Measurements from ENCODE around the gene IRX3.

The IRX3 gene

GRCh38 chr16:54313789-54314188 is 27.2 kb upstream of the IRX3 start:
- Histone ChIP-seq H3K4me3 (ENCODE audit: low read length) (no peak overlapping the region), H3K9me3 (ENCODE audit: low read length) (peaks cover 8% of the 10 kb centered on the region), H3K27me3 (ENCODE audit: insufficient read depth, low read length) (no peaks in the 10 kb centered on the region), H3K36me3 (ENCODE audit: insufficient read depth, low read length) (no peaks in the 10 kb centered on the region), H3K4me1 (ENCODE audit: insufficient read depth, low read length) (no peaks in the 10 kb centered on the region), H2AFZ (ENCODE audit: low read depth, low read length) (no peak overlapping the region)

DNA sequence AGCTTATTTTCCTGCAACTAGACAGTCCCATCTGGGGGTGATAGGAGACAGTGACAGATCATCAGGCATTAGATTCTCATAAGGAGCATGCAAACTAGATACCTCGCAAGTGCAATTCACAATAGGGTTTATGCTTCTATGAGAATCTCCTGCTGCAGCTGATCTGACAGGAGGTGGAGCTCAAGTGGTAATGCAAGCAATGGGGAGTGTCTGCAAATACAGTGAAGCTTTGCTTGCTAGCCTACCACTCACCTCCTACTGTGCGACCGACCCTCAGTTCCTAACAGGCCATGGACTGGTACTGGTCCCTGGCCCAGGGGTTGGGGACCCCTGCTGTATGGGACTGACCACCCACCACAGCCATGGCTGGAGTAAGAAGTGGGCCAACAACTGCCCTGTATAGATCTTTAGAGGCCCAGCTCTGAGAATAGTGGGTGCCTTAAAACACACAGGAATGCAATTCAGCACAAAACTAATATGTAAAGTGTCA is 26.0 kb upstream of the IRX3 start:
- H3K4me3 ChIP-seq (ENCODE audit: low read length) = no peak overlapping the region
- peaks cover 8% of the 10 kb centered on the region for H3K9me3 ChIP-seq (ENCODE audit: low read length)
- no peaks in the 10 kb centered on the region for H3K4me1 ChIP-seq (ENCODE audit: insufficient read depth, low read length)
- H2AFZ ChIP-seq (ENCODE audit: low read depth, low read length) = no peak overlapping the region
- no peaks in the 10 kb centered on the region for H3K27me3 ChIP-seq (ENCODE audit: insufficient read depth, low read length)
- H3K36me3 ChIP-seq (ENCODE audit: insufficient read depth, low read length) = no peaks in the 10 kb centered on the region

- no peak overlapping the region for H2AFZ ChIP-seq (ENCODE audit: low read depth, low read length)
- peaks cover 5% of the 10 kb centered on the region for H3K4me1 ChIP-seq (ENCODE audit: insufficient read depth, low read length)
- no peak overlapping the region for H3K4me3 ChIP-seq (ENCODE audit: low read length)
- H3K27me3 ChIP-seq (ENCODE audit: insufficient read depth, low read length) = no peaks in the 10 kb centered on the region
- no peaks in the 10 kb centered on the region for H3K36me3 ChIP-seq (ENCODE audit: insufficient read depth, low read length)
- H3K9me3 ChIP-seq (ENCODE audit: low read length) = peaks cover 6% of the 10 kb centered on the region
Observed at GRCh38 chr16:54309341-54309740, 22.8 kb upstream of the IRX3 start.

DNA sequence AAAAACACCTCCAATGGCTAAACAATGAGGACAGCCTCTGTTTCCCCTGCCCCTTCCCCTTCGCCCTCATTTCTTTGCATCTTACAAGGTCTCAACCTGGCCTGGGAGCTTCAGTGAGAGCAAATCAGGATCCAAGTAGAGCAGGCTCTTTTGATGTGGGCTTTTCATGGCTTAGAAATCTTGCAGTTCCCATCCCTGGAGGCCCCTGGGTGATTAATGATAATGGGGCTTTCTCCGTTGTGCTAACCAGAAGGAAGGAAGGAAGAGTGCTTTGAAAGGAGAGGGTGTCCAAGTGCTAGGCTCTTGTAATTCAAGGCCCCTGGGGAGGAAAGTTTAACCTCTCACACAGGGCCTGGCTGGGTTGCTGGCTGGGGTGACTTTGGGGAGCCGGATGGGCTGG is 18.5 kb upstream of the IRX3 start:
- Histone ChIP-seq H3K9me3 (ENCODE audit: low read length) (peaks cover 4% of the 10 kb centered on the region), H3K36me3 (ENCODE audit: insufficient read depth, low read length) (no peaks in the 10 kb centered on the region), H3K4me3 (ENCODE audit: low read length) (no peak overlapping the region), H3K4me1 (ENCODE audit: insufficient read depth, low read length) (peaks cover 5% of the 10 kb centered on the region), H3K27me3 (ENCODE audit: insufficient read depth, low read length) (no peaks in the 10 kb centered on the region), H2AFZ (ENCODE audit: low read depth, low read length) (no peak overlapping the region)

DNA sequence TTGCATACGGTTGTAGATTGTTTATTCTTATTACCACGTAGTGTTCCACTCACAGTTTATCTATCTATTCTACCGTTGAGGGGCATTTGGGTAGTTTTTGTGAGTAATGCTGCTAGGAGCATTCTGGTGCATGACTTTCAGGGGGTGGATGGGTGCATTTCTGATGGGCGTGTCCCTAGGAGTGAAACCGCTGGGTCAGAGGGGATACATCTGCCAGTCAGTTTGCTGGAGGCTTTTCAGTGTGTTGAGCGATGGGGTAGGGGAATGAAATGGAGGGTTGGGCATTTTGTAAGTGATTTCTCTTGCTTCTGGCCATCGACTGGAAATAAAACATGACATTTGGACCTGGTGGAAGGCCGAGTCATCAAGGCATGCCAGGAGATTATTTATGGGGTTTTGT is 17.0 kb upstream of the IRX3 start:
- no peak overlapping the region for H2AFZ ChIP-seq (ENCODE audit: low read depth, low read length)
- H3K4me3 ChIP-seq (ENCODE audit: low read length) = no peak overlapping the region
- peaks cover 5% of the 10 kb centered on the region for H3K4me1 ChIP-seq (ENCODE audit: insufficient read depth, low read length)
- peaks cover 4% of the 10 kb centered on the region for H3K9me3 ChIP-seq (ENCODE audit: low read length)
- no peaks in the 10 kb centered on the region for H3K27me3 ChIP-seq (ENCODE audit: insufficient read depth, low read length)
- H3K36me3 ChIP-seq (ENCODE audit: insufficient read depth, low read length) = no peaks in the 10 kb centered on the region

- Histone ChIP-seq H3K9me3 (ENCODE audit: low read length) (peaks cover 11% of the 10 kb centered on the region), H3K27me3 (ENCODE audit: insufficient read depth, low read length) (no peaks in the 10 kb centered on the region), H3K4me1 (ENCODE audit: insufficient read depth, low read length) (no peaks in the 10 kb centered on the region), H3K36me3 (ENCODE audit: insufficient read depth, low read length) (no peaks in the 10 kb centered on the region), H2AFZ (ENCODE audit: low read depth, low read length) (no peak overlapping the region), H3K4me3 (ENCODE audit: low read length) (no peak overlapping the region)
Observed at GRCh38 chr16:54297154-54297553, 10.6 kb upstream of the IRX3 start.

GRCh38 chr16:54296543-54296942 is 10.0 kb upstream of the IRX3 start:
- H3K27me3 ChIP-seq (ENCODE audit: insufficient read depth, low read length) = no peaks in the 10 kb centered on the region
- no peaks in the 10 kb centered on the region for H3K36me3 ChIP-seq (ENCODE audit: insufficient read depth, low read length)
- H3K9me3 ChIP-seq (ENCODE audit: low read length) = peaks cover 11% of the 10 kb centered on the region
- H3K4me1 ChIP-seq (ENCODE audit: insufficient read depth, low read length) = no peaks in the 10 kb centered on the region
- no peak overlapping the region for H2AFZ ChIP-seq (ENCODE audit: low read depth, low read length)
- no peak overlapping the region for H3K4me3 ChIP-seq (ENCODE audit: low read length)

DNA sequence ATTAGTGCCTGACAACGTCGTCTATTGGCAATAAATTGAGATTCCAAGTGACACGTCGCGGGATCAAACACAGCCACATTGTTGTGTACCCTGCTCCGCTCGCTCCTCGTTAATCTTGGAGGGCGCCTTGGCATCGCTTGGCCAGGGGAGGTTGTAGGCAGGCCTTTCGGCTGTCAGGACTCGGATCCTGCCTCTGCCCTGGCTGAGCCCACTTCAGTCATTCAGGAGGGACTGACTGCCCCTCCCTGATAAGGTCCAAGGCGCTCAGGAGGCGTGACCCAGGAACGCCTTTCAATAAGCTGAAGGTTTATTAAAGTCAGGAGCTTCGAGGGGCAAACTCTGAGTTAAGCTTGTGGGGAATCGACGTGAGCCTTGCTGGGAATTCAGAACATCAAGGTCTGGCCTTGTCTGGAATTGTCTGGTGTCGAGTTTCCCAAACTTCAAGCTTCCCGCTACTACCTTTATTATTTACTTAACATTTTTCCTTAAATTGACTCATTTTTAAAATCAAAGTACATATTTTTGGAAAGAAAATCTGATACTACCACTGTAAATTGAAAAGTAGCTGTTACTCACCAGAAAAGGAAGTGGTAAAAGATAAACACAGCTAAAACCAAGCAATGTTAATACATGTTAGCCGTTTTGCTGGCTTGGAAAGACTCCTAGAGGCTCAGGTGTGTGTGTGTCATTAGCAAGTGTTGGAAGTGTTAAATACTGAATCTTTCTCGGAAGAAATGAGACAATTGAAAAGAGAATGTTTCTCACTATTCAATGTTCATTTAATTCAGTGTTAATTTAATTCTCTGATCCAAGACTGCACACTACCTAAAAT is 5.3 kb upstream of the IRX3 start:
- Histone ChIP-seq H3K36me3 (ENCODE audit: insufficient read depth, low read length) (no peaks in the 10 kb centered on the region), H3K27me3 (ENCODE audit: insufficient read depth, low read length) (no peaks in the 10 kb centered on the region), H3K4me3 (ENCODE audit: low read length) (no peak overlapping the region), H3K9me3 (ENCODE audit: low read length) (peaks cover 15% of the 10 kb centered on the region), H2AFZ (ENCODE audit: low read depth, low read length) (no peak overlapping the region), H3K4me1 (ENCODE audit: insufficient read depth, low read length) (peaks cover 8% of the 10 kb centered on the region)

DNA sequence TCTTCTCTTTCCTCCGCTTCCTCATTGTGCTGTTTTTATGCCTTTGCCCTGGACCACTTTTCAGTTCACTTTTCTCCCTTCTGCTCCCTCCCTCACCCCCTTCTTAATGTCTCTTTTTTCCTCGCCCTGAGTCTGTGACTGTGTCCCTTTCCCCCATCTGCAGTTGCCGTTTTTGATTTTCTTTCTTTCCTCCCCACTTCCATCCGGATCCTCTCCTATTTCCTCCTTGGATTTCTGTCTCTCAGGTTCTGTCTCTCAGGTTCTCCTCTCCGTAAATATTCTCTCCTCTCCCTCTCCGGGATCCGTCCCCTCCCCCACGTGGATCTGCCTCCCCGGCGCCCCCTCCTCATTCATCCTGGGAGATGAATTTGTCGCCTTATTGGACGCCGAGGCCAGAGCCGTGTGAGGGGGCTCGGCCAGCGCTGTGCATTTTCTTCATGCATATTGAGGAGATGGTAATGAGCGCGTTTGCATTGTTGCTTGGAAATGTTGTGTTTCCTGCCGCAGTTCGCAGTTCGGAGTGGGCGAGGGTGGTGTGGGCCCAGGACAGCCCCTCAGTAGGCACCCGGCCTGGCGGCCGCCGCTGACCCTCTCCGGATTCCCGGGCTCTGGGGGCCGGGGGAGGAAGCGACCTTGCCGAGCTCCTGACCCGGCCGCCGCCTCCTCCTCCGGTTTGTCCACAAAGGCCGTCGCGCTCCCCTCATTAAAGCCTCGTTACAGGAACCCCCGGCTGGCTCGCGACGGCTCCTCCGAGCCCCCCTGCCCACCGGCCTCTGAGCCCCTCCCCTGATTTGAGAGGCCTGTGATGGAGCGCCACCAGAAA is 4.5 kb upstream of the IRX3 start:
- Histone ChIP-seq H3K36me3 (ENCODE audit: insufficient read depth, low read length) (no peaks in the 10 kb centered on the region), H3K4me1 (ENCODE audit: insufficient read depth, low read length) (peaks cover 8% of the 10 kb centered on the region), H3K27me3 (ENCODE audit: insufficient read depth, low read length) (no peaks in the 10 kb centered on the region), H3K4me3 (ENCODE audit: low read length) (no peak overlapping the region), H2AFZ (ENCODE audit: low read depth, low read length) (no peak overlapping the region), H3K9me3 (ENCODE audit: low read length) (peaks cover 12% of the 10 kb centered on the region)

GRCh38 chr16:54289945-54290832 is 3.6 kb upstream of the IRX3 start:
- Histone ChIP-seq H3K9me3 (ENCODE audit: low read length) (peaks cover 12% of the 10 kb centered on the region), H3K27me3 (ENCODE audit: insufficient read depth, low read length) (no peaks in the 10 kb centered on the region), H3K4me3 (ENCODE audit: low read length) (no peak overlapping the region), H3K4me1 (ENCODE audit: insufficient read depth, low read length) (peaks cover 8% of the 10 kb centered on the region), H3K36me3 (ENCODE audit: insufficient read depth, low read length) (no peaks in the 10 kb centered on the region), H2AFZ (ENCODE audit: low read depth, low read length) (no peak overlapping the region)

DNA sequence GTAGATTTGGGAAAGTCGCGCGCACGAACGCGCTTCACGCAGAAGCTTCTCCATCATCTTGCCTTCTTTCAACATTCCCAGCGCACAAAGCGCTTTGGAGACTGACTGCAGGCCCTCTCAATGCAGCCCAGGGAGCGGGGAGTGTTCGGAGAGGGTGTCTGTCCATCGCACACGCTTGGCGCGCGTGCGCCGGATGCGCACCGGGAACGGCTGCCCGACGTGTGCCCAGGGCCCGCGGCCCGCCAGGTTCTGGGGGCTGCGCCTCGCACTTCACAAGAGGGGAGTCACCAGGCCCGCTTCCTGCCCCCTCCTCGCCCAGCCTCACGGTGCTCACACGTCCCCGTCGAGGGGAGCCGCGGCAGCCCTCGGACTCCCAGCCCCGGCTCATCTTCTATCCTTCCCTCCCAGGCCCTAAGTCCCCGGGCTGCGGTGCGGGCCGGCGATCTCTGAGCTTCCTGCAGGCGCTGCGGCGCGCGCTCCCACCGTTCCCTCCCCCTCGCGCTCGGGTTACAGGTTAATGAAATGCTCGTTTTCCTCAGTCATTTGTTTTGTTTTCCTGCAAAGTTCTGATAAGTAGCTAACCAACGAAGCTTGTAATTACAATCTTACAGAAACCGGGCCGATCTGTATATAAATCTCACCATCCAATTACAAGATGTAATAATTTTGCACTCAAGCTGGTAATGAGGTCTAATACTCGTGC is 2.8 kb upstream of the IRX3 start:
- H3K27me3 ChIP-seq (ENCODE audit: insufficient read depth, low read length) = no peaks in the 10 kb centered on the region
- peaks cover 8% of the 10 kb centered on the region for H3K4me1 ChIP-seq (ENCODE audit: insufficient read depth, low read length)
- peaks cover 9% of the 10 kb centered on the region for H3K9me3 ChIP-seq (ENCODE audit: low read length)
- no peak overlapping the region for H2AFZ ChIP-seq (ENCODE audit: low read depth, low read length)
- H3K36me3 ChIP-seq (ENCODE audit: insufficient read depth, low read length) = peaks cover 2% of the 10 kb centered on the region
- no peak overlapping the region for H3K4me3 ChIP-seq (ENCODE audit: low read length)

DNA sequence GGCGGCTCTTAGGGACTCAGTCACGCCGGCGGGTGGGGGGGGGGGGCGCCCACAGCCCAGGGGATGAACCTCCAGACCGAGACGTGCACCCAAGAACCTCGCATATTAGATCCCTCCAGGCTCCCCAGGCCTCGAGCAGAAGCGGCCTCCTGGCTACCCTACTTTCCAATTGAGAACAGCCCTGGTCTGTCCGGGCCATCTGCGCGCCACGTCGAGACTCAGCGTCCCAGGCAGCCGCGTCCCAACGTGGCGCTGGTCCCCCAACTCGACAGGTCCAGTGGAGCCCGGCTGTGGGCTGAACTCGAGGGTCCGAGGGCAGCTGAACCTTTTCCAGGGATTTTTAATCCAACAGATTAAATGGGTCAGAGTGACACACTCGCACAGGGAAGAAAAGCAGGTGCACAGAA is 2.3 kb upstream of the IRX3 start:
- H3K9me3 ChIP-seq (ENCODE audit: low read length) = peaks cover 11% of the 10 kb centered on the region
- H3K4me3 ChIP-seq (ENCODE audit: low read length) = no peak overlapping the region
- no peaks in the 10 kb centered on the region for H3K27me3 ChIP-seq (ENCODE audit: insufficient read depth, low read length)
- peaks cover 6% of the 10 kb centered on the region for H3K36me3 ChIP-seq (ENCODE audit: insufficient read depth, low read length)
- no peak overlapping the region for H2AFZ ChIP-seq (ENCODE audit: low read depth, low read length)
- H3K4me1 ChIP-seq (ENCODE audit: insufficient read depth, low read length) = peaks cover 11% of the 10 kb centered on the region

Data from neuron (in vitro differentiated cells).